ENCODE data around the gene GPX1. TPM values are rescaled to one million over a fixed set of nuclear protein-coding genes. Genes with fewer than 3 reads are reported as not detected.
"Not testable (repeated sequence)": the region's sequence is repeated elsewhere in the genome, so short reads cannot be mapped to it uniquely, and the experiment has no call there.

Gene GPX1
- total and polyA plus RNA-seq, 9 donors, result 28.1 to 207 (median 152) TPM

GRCh38 chr3:49362561-49362960 lies 4.4 kb upstream of the GPX1 start:
- Histone ChIP-seq H3K4me3 (no peak overlapping the region), H3K27ac (no peak overlapping the region), H3K27me3 (no peaks in the 10 kb centered on the region), H3K4me1 (ENCODE audit: insufficient read depth) (no peaks in the 10 kb centered on the region), H3K9me3 (no peaks in the 10 kb centered on the region), H3K36me3 (no peaks in the 10 kb centered on the region)
- TF ChIP-seq CTCF (IDR thresholded peaks at IDR 0.05), result no peak
- TF ChIP-seq POLR2A (IDR thresholded peaks at IDR 0.05), result no peak
- TF ChIP-seq EP300 (IDR thresholded peaks at IDR 0.05), result no peak
- no peak for DNase-seq
- WGBS, 3 donors, result 56 to 68% (median 63%) methylated on average over 3 of the region's 3 CpGs
- intact Hi-C loops (cut with DNase I), result no loop called here

GRCh38 chr3:49359623-49360022 lies 1.5 kb upstream of the GPX1 start:
- H3K9me3 ChIP-seq, result no peaks in the 10 kb centered on the region
- no peaks in the 10 kb centered on the region for H3K27me3 ChIP-seq
- DNase-seq, result no peak
- H3K27ac ChIP-seq, result no peak overlapping the region
- TF ChIP-seq EP300 (IDR thresholded peaks at IDR 0.05), result no peak
- no peak for TF ChIP-seq POLR2A (IDR thresholded peaks at IDR 0.05)
- TF ChIP-seq CTCF (IDR thresholded peaks at IDR 0.05), result no peak
- no peak overlapping the region for H3K4me3 ChIP-seq
- H3K36me3 ChIP-seq, result no peaks in the 10 kb centered on the region
- WGBS, 3 donors, result 79 to 86% (median 85%) methylated on average over 2 of the region's 2 CpGs
- H3K4me1 ChIP-seq (ENCODE audit: insufficient read depth), result peaks cover 4% of the 10 kb centered on the region
- intact Hi-C loops (cut with DNase I), result loop anchor here in 2 of 4 donors (5.0 to 10.0 kb wide), 2 partner anchors 53 to 85 kb away; partner anchors contain the start of genes RHOA (in 1 of the 2) and TCTA (in 1 of the 2)

- no peaks in the 10 kb centered on the region for H3K9me3 ChIP-seq
- peak overlapping the region in 1 of 2 donors; percentile 73 for H3K27ac ChIP-seq
- no peak for TF ChIP-seq CTCF (IDR thresholded peaks at IDR 0.05)
- TF ChIP-seq POLR2A (IDR thresholded peaks at IDR 0.05), result no peak
- no peak for TF ChIP-seq EP300 (IDR thresholded peaks at IDR 0.05)
- H3K4me3 ChIP-seq, result peak overlapping the region; percentile 71
- 37 to 38% (median 38%) methylated on average over 3 of the region's 3 CpGs for WGBS, 3 donors
- H3K4me1 ChIP-seq (ENCODE audit: insufficient read depth), result peaks cover 4% of the 10 kb centered on the region
- intact Hi-C loops (cut with DNase I), result loop anchor here in 2 of 4 donors (5.0 to 10.0 kb wide), 2 partner anchors 53 to 86 kb away; partner anchors contain the start of genes RHOA (in 1 of the 2) and TCTA (in 1 of the 2)
- H3K36me3 ChIP-seq, result no peaks in the 10 kb centered on the region
- DNase-seq, result no peak
- no peaks in the 10 kb centered on the region for H3K27me3 ChIP-seq
Measured at GRCh38 chr3:49358884-49359225, 702 bp upstream of the GPX1 start.

- peak; percentile 47 to 70 (median 61) for DNase-seq
- intact Hi-C loops (cut with DNase I), result loop anchor here in 2 of 4 donors (5.0 to 10.0 kb wide), 2 partner anchors 55 to 87 kb away; partner anchors contain the start of genes RHOA (in 1 of the 2) and TCTA (in 1 of the 2)
- H3K27ac ChIP-seq, result peak overlapping the region; percentile 10 to 73
- not testable (repeated sequence) for H3K27me3 ChIP-seq; H3K36me3 ChIP-seq; H3K4me1 ChIP-seq (ENCODE audit: insufficient read depth); H3K9me3 ChIP-seq
- WGBS, 3 donors, result 5 to 6% (median 5%) methylated on average over 41 to 63 of the region's 63 CpGs
- H3K4me3 ChIP-seq, result peak overlapping the region; percentile 71
Measured at GRCh38 chr3:49357443-49358216, 523 bp downstream of the GPX1 start.

GRCh38 chr3:49357095-49357442 lies 1.1 kb downstream of the GPX1 start:
- H3K27ac ChIP-seq, result peak overlapping the region in 1 of 2 donors; percentile 73
- DNase-seq, result peak in 1 of 5 donors; percentile 25
- not testable (repeated sequence) for H3K36me3 ChIP-seq

More at GRCh38 chr3:49357095-49357442, 1.1 kb downstream of the GPX1 start:
- not testable (repeated sequence) for H3K4me1 ChIP-seq (ENCODE audit: insufficient read depth); H3K27me3 ChIP-seq; H3K9me3 ChIP-seq
- peak overlapping the region; percentile 71 for H3K4me3 ChIP-seq
- intact Hi-C loops (cut with DNase I), result loop anchor here in 2 of 4 donors (5.0 to 10.0 kb wide), 2 partner anchors 55 to 88 kb away; partner anchors contain the start of genes RHOA (in 1 of the 2) and TCTA (in 1 of the 2)
- WGBS, 3 donors, result 35 to 50% (median 36%) methylated on average over 9 to 10 of the region's 10 CpGs
